ENCODE results near the gene CRTAP.

Gene CRTAP

GRCh38 chr3:33145901-33146580 is 32.2 kb downstream of the CRTAP start:
- Histone ChIP-seq H3K9me2 (replicated peaks; ENCODE audit: low read depth, low read length) (no peaks in the 10 kb centered on the region), H3K79me2 (ENCODE audit: insufficient read depth, low read length) (no peaks in the 10 kb centered on the region), H3K36me3 (ENCODE audit: insufficient read depth, low read length) (peaks cover 15% of the 10 kb centered on the region; the same call in 1 of the 2 replicates), H3K27me3 (ENCODE audit: insufficient read depth, low read length, poor library complexity, severe bottlenecking) (no peaks in the 10 kb centered on the region), H3K9me3 (ENCODE audit: insufficient read depth, low read depth, low read length) (no peaks in the 10 kb centered on the region), H2AFZ (ENCODE audit: low read length) (no peak overlapping the region), H3K4me2 (ENCODE audit: low read depth, low read length, poor library complexity, severe bottlenecking) (no peak overlapping the region), H4K20me1 (ENCODE audit: insufficient read depth, low read length, poor library complexity, severe bottlenecking) (no peaks in the 10 kb centered on the region), H3K4me1 (ENCODE audit: insufficient read depth, low read length, poor library complexity, severe bottlenecking) (peaks cover 9% of the 10 kb centered on the region), H3K4me3 (ENCODE audit: low read length, poor library complexity, severe bottlenecking) (no peak overlapping the region), H3F3A (ENCODE audit: low read depth) (no peaks in the 10 kb centered on the region), H3K9ac (ENCODE audit: low read depth, low read length, poor library complexity, severe bottlenecking) (no peak overlapping the region)
- no peak for TF ChIP-seq CTCF (conservative IDR thresholded peaks at IDR 0.05; ENCODE audit: low read length)
- no peak for TF ChIP-seq EZH2phosphoT487 (IDR thresholded peaks at IDR 0.05; ENCODE audit: borderline replicate concordance)

- H3K27me3 ChIP-seq (ENCODE audit: insufficient read depth, low read length, poor library complexity, severe bottlenecking): no peaks in the 10 kb centered on the region
- no peaks in the 10 kb centered on the region for H4K20me1 ChIP-seq (ENCODE audit: insufficient read depth, low read length, poor library complexity, severe bottlenecking)
- H2AFZ ChIP-seq (ENCODE audit: low read length): no peak overlapping the region
- no peak overlapping the region for H3K4me2 ChIP-seq (ENCODE audit: low read depth, low read length, poor library complexity, severe bottlenecking)
- no peaks in the 10 kb centered on the region for H3K9me3 ChIP-seq (ENCODE audit: insufficient read depth, low read depth, low read length)
- TF ChIP-seq EZH2phosphoT487 (IDR thresholded peaks at IDR 0.05; ENCODE audit: borderline replicate concordance) (no peak), CTCF (conservative IDR thresholded peaks at IDR 0.05; ENCODE audit: low read length) (no peak)
- H3K4me3 ChIP-seq (ENCODE audit: low read length, poor library complexity, severe bottlenecking): no peak overlapping the region
- no peaks in the 10 kb centered on the region for H3K79me2 ChIP-seq (ENCODE audit: insufficient read depth, low read length)
- no peak overlapping the region for H3K9ac ChIP-seq (ENCODE audit: low read depth, low read length, poor library complexity, severe bottlenecking)
- H3K9me2 ChIP-seq (replicated peaks; ENCODE audit: low read depth, low read length): no peaks in the 10 kb centered on the region
- H3K36me3 ChIP-seq (ENCODE audit: insufficient read depth, low read length): peaks cover 15% of the 10 kb centered on the region; the same call in 1 of the 2 replicates
- no peaks in the 10 kb centered on the region for H3F3A ChIP-seq (ENCODE audit: low read depth)
- H3K4me1 ChIP-seq (ENCODE audit: insufficient read depth, low read length, poor library complexity, severe bottlenecking): peaks cover 9% of the 10 kb centered on the region
These were observed 33.1 kb downstream of the CRTAP start for GRCh38 chr3:33146791-33147445.

- Histone ChIP-seq H3K79me2 (ENCODE audit: insufficient read depth, low read length) (no peaks in the 10 kb centered on the region), H3K9ac (ENCODE audit: low read depth, low read length, poor library complexity, severe bottlenecking) (no peak overlapping the region), H3K9me3 (ENCODE audit: insufficient read depth, low read depth, low read length) (no peaks in the 10 kb centered on the region), H3K36me3 (ENCODE audit: insufficient read depth, low read length) (no peaks in the 10 kb centered on the region; the same call in 1 of the 2 replicates), H3K4me2 (ENCODE audit: low read depth, low read length, poor library complexity, severe bottlenecking) (no peak overlapping the region), H4K20me1 (ENCODE audit: insufficient read depth, low read length, poor library complexity, severe bottlenecking) (no peaks in the 10 kb centered on the region), H3K27me3 (ENCODE audit: insufficient read depth, low read length, poor library complexity, severe bottlenecking) (no peaks in the 10 kb centered on the region), H3K4me1 (ENCODE audit: insufficient read depth, low read length, poor library complexity, severe bottlenecking) (peaks cover 9% of the 10 kb centered on the region), H3K4me3 (ENCODE audit: low read length, poor library complexity, severe bottlenecking) (no peak overlapping the region), H2AFZ (ENCODE audit: low read length) (no peak overlapping the region), H3K9me2 (replicated peaks; ENCODE audit: low read depth, low read length) (no peaks in the 10 kb centered on the region), H3F3A (ENCODE audit: low read depth) (no peaks in the 10 kb centered on the region)
- TF ChIP-seq CTCF (conservative IDR thresholded peaks at IDR 0.05; ENCODE audit: low read length) (no peak), EZH2phosphoT487 (IDR thresholded peaks at IDR 0.05; ENCODE audit: borderline replicate concordance) (no peak)
These were observed 35.5 kb downstream of the CRTAP start for GRCh38 chr3:33149342-33149741.
